ENCODE results near the gene NPM3. TPM values are rescaled to one million over a fixed set of nuclear protein-coding genes. Genes with fewer than 3 reads are reported as not detected.

NPM3 gene
- polyA plus RNA-seq, 1 experiment = 31.5 TPM

GRCh38 chr10:101816913-101817336 lies 33.7 kb upstream of the NPM3 start:
- Histone ChIP-seq H3K27ac (ENCODE audit: low read depth, low read length) (no peak overlapping the region), H3K27me3 (ENCODE audit: control insufficient read depth, insufficient read depth, low read length) (no peaks in the 10 kb centered on the region), H3K9me3 (ENCODE audit: control insufficient read depth, insufficient read depth, low read length) (no peaks in the 10 kb centered on the region; the same call in 1 of the 2 replicates), H3K4me3 (ENCODE audit: low read depth, low read length) (peak overlapping the region; percentile 98)
- ChIA-PET POLR2A (no interaction called here), CTCF (interaction anchor here (2.0 to 2.9 kb wide), 2 partner anchors 24 to 36 kb away, joined by 6 to 19 read pairs; no protein-coding TSS in a partner anchor)
- TF ChIP-seq CTCF (IDR thresholded peaks at IDR 0.05; ENCODE audit: low read depth, low read length) = no peak
- DNase-seq (ENCODE audit: low read depth, low spot score) = no peak

GRCh38 chr10:101816376-101816775 lies 33.1 kb upstream of the NPM3 start:
- Histone ChIP-seq H3K27ac (ENCODE audit: low read depth, low read length) (no peak overlapping the region), H3K27me3 (ENCODE audit: control insufficient read depth, insufficient read depth, low read length) (no peaks in the 10 kb centered on the region), H3K9me3 (ENCODE audit: control insufficient read depth, insufficient read depth, low read length) (no peaks in the 10 kb centered on the region; the same call in 1 of the 2 replicates), H3K4me3 (ENCODE audit: low read depth, low read length) (peak overlapping the region; percentile 98)
- TF ChIP-seq CTCF (IDR thresholded peaks at IDR 0.05; ENCODE audit: low read depth, low read length) = no peak
- POLR2A ChIA-PET = no interaction called here
- DNase-seq (ENCODE audit: low read depth, low spot score) = no peak
- CTCF ChIA-PET = interaction anchor here (0.8 to 2.0 kb wide), 3 partner anchors 19 to 35 kb away, joined by 3 to 7 read pairs (median 6); no protein-coding TSS in a partner anchor

GRCh38 chr10:101814466-101815071 lies 31.3 kb upstream of the NPM3 start:
- H3K4me3 ChIP-seq (ENCODE audit: low read depth, low read length) = peak overlapping the region; percentile 98
- DNase-seq (ENCODE audit: low read depth, low spot score) = no peak
- H3K27me3 ChIP-seq (ENCODE audit: control insufficient read depth, insufficient read depth, low read length) = no peaks in the 10 kb centered on the region
- ChIA-PET POLR2A (no interaction called here), CTCF (interaction anchor here (1.0 to 2.0 kb wide), 3 partner anchors 26 to 195 kb away, joined by 3 to 6 read pairs (median 4); no protein-coding TSS in a partner anchor)
- no peak for TF ChIP-seq CTCF (IDR thresholded peaks at IDR 0.05; ENCODE audit: low read depth, low read length)
- H3K9me3 ChIP-seq (ENCODE audit: control insufficient read depth, insufficient read depth, low read length) = no peaks in the 10 kb centered on the region; the same call in 1 of the 2 replicates
- H3K27ac ChIP-seq (ENCODE audit: low read depth, low read length) = no peak overlapping the region

GRCh38 chr10:101812606-101813005 lies 29.4 kb upstream of the NPM3 start:
- H3K27me3 ChIP-seq (ENCODE audit: control insufficient read depth, insufficient read depth, low read length) = no peaks in the 10 kb centered on the region
- no peak overlapping the region for H3K4me3 ChIP-seq (ENCODE audit: low read depth, low read length)
- no peak overlapping the region for H3K27ac ChIP-seq (ENCODE audit: low read depth, low read length)
- TF ChIP-seq CTCF (IDR thresholded peaks at IDR 0.05; ENCODE audit: low read depth, low read length) = no peak
- no peaks in the 10 kb centered on the region; the same call in 1 of the 2 replicates for H3K9me3 ChIP-seq (ENCODE audit: control insufficient read depth, insufficient read depth, low read length)
- ChIA-PET POLR2A (no interaction called here), CTCF (interaction anchor here (1.5 to 1.6 kb wide), 2 partner anchors 29 to 31 kb away, joined by 5 to 7 read pairs; no protein-coding TSS in a partner anchor)
- no peak for DNase-seq (ENCODE audit: low read depth, low spot score)

DNA sequence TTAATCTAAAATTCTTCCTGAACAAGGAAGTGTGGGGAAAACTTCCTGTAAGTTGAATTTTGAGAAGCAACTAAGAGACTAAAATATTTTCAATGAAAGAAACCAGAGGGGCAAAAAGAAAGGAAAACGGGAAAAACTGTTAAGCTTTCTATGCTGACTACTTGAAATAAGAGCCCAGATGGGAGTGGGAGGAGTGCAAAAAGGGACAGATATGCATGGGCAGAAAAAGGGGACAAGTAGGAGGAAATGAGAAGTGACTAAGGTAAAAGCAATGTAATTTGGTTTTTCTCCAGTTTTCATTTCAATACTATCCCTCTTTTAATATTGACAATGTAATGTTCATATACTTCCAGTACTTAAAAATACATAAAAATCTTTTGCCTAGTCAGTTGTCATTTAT lies 23.9 kb upstream of the NPM3 start:
- ChIA-PET CTCF (interaction anchor here (0.8 kb wide), 2 partner anchors 23 to 83 kb away, joined by 3 read pairs; no protein-coding TSS in a partner anchor), POLR2A (no interaction called here)

More for the DNA sequence above, 23.9 kb upstream of the NPM3 start:
- H3K27ac ChIP-seq (ENCODE audit: low read depth, low read length) = no peak overlapping the region
- no peak for DNase-seq (ENCODE audit: low read depth, low spot score)
- TF ChIP-seq CTCF (IDR thresholded peaks at IDR 0.05; ENCODE audit: low read depth, low read length) = no peak
- H3K27me3 ChIP-seq (ENCODE audit: control insufficient read depth, insufficient read depth, low read length) = no peaks in the 10 kb centered on the region
- no peak overlapping the region for H3K4me3 ChIP-seq (ENCODE audit: low read depth, low read length)
- no peaks in the 10 kb centered on the region for H3K9me3 ChIP-seq (ENCODE audit: control insufficient read depth, insufficient read depth, low read length)
